ENCODE results near the gene LMBRD1. TPM values are rescaled to one million over a fixed set of nuclear protein-coding genes. Genes with fewer than 3 reads are reported as not detected.
A peak's percentile ranks its signal among the peaks of the same experiment; 100 is the strongest.
"Not testable (repeated sequence)": the region's sequence is repeated elsewhere in the genome, so short reads cannot be mapped to it uniquely, and the experiment has no call there.

Gene LMBRD1
- total RNA-seq, 1 experiment from 2014 or later = 26.9 TPM

- DNase-seq (ENCODE audit: low spot score) = no peak
These were observed 40.4 kb downstream of the LMBRD1 start for GRCh38 chr6:69756366-69756765.

DNA sequence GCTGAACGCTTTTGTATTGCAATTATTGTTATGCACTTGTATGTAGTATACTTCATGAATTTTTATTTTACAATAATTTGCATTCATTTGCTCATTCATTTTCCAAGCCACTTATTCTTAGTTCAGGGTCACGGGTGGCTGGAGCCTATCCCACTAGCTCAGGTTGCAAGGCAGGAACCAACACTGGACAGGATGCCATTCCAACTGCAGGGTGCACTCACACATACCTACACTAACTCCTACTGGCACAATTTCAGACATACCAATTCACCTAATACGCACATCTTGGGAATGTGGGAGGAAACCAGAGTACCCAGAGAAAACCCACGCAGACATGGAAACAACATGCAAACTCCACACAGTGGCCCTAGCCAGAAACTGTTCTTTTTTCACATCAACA lies 61.8 kb downstream of the LMBRD1 start:
- no peak for DNase-seq (ENCODE audit: low spot score)

GRCh38 chr6:69732640-69733039 lies 64.2 kb downstream of the LMBRD1 start:
- DNase-seq (ENCODE audit: low spot score) = peak; percentile 1

GRCh38 chr6:69732045-69732444 lies 64.8 kb downstream of the LMBRD1 start:
- no peak for DNase-seq (ENCODE audit: low spot score)

- DNase-seq (ENCODE audit: low spot score) = peak; percentile 5
These were observed 66.8 kb downstream of the LMBRD1 start for GRCh38 chr6:69729870-69730449.

DNA sequence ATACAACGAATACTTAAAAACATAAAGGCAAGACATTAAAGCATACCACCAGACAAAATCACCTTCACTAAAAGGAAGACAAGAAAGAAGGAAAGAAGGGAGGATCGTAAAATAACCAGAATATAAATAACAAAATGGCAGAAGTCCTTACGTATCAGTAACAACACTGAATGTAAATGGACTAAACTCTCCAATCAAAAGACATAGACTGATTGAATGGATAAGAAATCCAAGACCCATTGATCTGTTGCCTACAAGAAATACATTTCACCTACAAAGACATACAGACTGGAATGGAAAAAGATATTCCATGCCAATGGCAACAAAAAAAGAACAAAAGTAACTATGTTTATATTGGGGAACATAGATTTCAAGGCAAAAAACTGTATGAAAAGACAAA lies 74.1 kb downstream of the LMBRD1 start:
- DNase-seq (ENCODE audit: low spot score) = no peak

DNA sequence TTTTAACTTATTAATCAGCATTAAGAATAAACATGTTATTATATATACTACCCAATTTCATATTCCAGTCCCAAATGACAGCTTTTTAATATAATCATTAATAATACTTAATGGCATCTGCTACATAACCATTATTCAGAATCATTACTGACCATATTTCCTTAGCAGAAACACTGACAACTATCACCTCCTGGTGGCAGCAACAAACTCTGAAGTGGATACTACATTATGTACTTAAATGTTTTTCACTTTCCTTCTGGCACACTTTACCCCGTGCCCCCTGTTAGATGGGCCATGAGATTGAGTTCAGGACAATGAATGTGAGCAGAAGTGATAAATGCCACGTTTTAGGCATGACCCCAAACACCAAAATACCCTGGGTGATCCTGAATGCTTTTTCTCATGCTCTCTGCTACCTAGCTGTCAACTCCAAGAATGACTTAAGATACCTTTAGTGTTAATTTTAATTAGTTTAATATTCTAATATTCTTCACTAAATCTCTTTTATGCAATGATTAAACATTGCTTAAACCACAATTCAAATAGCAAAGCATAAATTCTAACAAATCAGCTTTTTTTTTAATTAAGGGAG lies 77.1 kb downstream of the LMBRD1 start:
- DNase-seq (ENCODE audit: low spot score) = peak; percentile 6

GRCh38 chr6:69706724-69707123 lies 90.1 kb downstream of the LMBRD1 start:
- DNase-seq (ENCODE audit: low spot score) = no peak

GRCh38 chr6:69705954-69706353 lies 90.9 kb downstream of the LMBRD1 start:
- DNase-seq (ENCODE audit: low spot score) = no peak

- no peak for DNase-seq (ENCODE audit: low spot score)
These were observed 91.9 kb downstream of the LMBRD1 start for GRCh38 chr6:69704916-69705315.

- no peak for DNase-seq (ENCODE audit: low spot score)
These were observed 97.2 kb downstream of the LMBRD1 start for GRCh38 chr6:69699655-69700054.

GRCh38 chr6:69696273-69696672 lies 100.5 kb downstream of the LMBRD1 start:
- DNase-seq (ENCODE audit: low spot score) = peak; percentile 1

DNA sequence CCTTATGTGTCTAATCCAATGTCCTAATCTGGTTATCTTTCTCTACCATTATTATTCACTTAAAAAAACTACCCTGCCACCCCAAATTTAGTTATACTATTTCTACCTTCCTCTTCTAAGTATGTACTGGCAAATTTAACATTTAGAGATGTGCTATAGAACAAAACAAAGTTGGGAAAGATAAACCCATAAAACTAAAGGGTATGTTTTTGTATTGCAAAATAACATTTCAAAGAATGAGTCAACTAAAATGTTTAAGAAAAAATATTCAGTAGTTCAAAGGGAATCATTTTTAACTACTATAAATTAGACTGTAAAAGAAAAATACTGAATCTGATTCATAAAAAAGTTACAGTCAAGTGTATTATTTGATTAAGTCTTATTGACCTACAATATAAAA lies 103.0 kb downstream of the LMBRD1 start:
- DNase-seq (ENCODE audit: low spot score) = no peak

DNA sequence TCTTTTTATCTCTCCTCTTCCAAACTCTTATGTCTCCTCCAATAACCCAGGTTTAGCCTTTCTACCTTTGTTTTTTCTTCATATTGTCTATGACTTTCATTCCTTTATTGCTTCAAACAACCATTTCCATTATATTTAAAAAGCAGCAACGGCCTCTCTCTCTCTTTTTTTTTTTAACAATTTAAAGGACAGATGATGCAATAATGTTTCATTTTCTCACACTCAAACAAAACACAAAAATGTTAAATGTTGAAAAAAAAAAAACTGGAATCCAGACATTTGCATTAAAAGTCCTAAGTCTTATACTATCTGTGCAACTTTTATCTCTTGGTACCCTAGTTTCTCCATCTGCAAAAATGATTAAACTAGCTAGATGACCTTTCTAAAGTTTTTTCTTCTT lies 105.8 kb downstream of the LMBRD1 start:
- DNase-seq (ENCODE audit: low spot score) = no peak

DNA sequence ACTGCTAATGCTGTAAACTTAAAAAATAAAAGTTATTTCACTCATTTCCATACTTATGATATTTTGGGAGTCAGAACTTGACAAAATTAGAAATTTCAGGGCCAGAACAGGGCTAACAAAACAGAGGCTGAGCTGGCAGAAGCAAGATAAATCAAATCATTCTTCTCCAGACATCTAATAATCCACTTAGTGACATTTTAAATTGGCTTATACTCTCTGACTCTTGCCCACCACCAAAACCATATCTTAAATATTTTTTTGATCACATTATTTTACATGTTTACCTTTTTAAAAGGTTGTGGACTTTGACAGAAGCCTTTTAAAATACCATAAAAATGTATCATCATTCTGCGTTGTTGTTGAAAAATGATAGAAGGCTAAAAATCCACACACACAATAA lies 116.5 kb downstream of the LMBRD1 start:
- no peak for DNase-seq (ENCODE audit: low spot score)

DNA sequence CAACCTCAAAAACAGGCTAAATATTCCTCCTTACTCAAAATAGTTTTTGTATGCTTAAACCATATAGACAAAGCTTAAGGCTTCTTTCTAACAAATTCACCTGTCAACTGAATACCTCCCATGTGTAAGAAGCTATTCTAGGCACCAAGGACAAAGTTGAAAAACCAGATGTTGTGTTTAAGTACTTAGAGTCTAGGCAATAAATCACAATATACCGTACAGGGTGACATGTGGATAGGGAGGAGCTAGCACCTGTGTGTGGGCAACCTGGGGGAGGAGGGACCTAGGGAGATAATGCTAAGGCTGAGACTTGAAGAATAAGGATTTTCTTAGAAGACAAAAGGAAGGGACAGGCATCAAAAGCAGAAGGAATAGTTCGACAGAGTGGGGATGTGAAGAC lies 123.5 kb downstream of the LMBRD1 start:
- no peak for DNase-seq (ENCODE audit: low spot score)

GRCh38 chr6:69668916-69669315 lies 127.9 kb downstream of the LMBRD1 start:
- DNase-seq (ENCODE audit: low spot score) = no peak

- not testable (repeated sequence) for DNase-seq (ENCODE audit: low spot score)
These were observed 130.0 kb downstream of the LMBRD1 start for GRCh38 chr6:69666779-69667178.

DNA sequence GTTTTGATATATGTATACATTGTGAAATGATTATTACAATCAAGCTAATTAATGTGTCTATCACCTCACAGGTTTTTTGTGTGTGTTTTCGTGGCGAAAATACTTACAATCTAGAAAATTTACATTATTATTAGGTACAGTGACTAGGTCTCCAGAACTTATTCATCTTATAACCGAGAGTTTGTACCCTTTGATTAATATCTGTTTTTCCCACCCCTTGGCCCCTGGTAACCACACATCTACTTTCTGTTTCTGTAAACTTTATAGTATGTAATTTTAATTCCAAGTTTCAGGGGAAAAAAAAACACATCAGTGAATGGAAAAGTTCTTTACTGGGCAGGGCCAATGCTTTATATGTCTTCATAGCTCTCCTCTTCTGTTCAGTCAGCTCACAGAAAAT lies 131.4 kb downstream of the LMBRD1 start:
- no peak for DNase-seq (ENCODE audit: low spot score)

DNA sequence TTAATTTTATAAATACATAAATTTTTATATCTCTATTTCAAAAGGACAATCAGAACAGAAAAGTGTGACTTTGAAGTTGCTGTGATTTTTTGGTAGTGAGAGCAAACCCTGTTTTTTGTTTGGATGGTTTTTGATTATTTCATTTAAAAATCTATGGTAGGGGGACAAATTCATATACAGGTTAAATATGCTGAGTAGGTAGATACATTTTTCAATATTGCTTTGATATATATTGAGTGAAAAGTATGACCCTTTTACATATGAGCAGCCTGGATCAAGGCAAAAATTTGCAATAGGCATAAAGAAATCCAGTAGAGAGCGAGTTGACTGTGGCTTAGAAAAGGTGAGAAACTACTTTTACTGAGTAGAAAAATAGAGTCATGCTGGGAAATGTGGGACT lies 132.3 kb downstream of the LMBRD1 start:
- DNase-seq (ENCODE audit: low spot score) = no peak

DNA sequence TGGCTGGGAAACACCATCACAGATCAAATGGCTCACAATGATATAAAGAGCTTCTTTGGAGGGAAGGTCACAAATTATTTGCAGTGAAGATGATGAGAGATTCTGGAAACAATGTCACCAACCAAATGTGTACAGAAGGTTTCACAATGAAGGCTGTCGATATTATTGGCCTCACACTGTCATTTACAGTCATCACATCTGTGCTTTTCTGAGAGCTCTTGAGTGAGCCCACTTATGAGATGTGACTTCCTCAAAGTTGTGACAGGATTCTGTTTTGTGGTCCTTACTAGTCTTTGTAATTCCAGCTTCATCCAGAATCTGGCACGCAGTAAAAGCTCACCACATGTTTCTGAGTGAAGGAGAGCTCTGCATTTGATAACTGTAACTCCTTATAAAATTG lies 133.6 kb downstream of the LMBRD1 start:
- DNase-seq (ENCODE audit: low spot score) = no peak

DNA sequence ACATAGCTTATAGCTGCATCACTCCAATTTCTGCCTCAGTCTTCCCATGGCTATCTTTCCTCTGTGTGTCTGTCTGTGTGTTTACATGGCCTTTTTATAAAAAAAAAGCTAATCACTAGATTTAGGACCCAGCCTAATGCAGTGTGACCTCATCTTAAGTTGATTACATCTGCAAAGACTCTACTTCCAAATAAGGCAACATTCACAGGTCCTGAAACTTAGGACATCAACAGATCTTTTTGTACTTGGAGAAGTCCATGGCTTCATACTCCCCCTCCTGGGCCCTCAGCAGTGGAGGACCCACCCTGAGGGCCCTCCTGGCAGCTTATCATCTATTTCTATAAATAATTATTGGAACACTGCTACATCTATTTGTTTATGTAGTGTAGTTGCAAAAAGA lies 146.1 kb downstream of the LMBRD1 start:
- DNase-seq (ENCODE audit: low spot score) = no peak

- DNase-seq (ENCODE audit: low spot score) = no peak
These were observed 149.1 kb downstream of the LMBRD1 start for GRCh38 chr6:69647726-69648125.

DNA sequence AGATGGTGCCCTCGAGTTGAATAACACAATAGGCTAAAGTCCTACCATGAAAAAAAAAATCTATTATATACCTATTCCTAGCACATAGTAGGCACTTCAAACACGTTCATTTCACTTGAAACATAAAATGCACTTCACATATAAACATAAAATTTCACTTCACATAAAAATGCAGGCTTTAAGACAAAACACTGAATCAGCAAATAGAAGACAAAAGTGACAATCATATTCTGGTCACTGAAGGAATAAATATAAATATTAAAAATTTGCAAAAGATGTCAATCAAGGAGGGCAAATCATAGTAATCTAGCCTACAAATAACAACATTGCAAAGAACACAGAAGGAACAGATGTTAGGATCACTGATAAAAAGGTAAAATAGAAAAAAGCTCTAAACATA lies 153.1 kb downstream of the LMBRD1 start:
- no peak for DNase-seq (ENCODE audit: low spot score)

Data from A172 (cell line).